ENCODE measurements around the gene ZC3H12C.

Gene ZC3H12C

GRCh38 chr11:110208678-110209312 is 115.6 kb downstream of the ZC3H12C start:
- in situ Hi-C loops (cut with MboI; ENCODE audit: low sequenced_read_pairs), result loop anchor here (25.0 kb wide), 1 partner anchor 154 kb away; no protein-coding TSS in a partner anchor

- in situ Hi-C loops (cut with MboI; ENCODE audit: low sequenced_read_pairs), result loop anchor here (25.0 kb wide), 1 partner anchor 153 kb away; no protein-coding TSS in a partner anchor
Measured at GRCh38 chr11:110209313-110209694, 116.1 kb downstream of the ZC3H12C start.

GRCh38 chr11:110217223-110217877 is 124.2 kb downstream of the ZC3H12C start:
- in situ Hi-C loops (cut with MboI; ENCODE audit: low sequenced_read_pairs), result loop anchor here (25.0 kb wide), 1 partner anchor 145 kb away; no protein-coding TSS in a partner anchor

- in situ Hi-C loops (cut with MboI; ENCODE audit: low sequenced_read_pairs), result loop anchor here (25.0 kb wide), 1 partner anchor 144 kb away; no protein-coding TSS in a partner anchor
Measured at GRCh38 chr11:110217936-110218335, 124.7 kb downstream of the ZC3H12C start.

- in situ Hi-C loops (cut with MboI; ENCODE audit: low sequenced_read_pairs), result loop anchor here (25.0 kb wide), 1 partner anchor 143 kb away; no protein-coding TSS in a partner anchor
Measured at GRCh38 chr11:110219006-110219785, 126.0 kb downstream of the ZC3H12C start.

Data from hTERT RPE-1 (cell line).